Osteocyte (in vitro differentiated cells): ENCODE data around the gene TTC28. TPM values are rescaled to one million over a fixed set of nuclear protein-coding genes. Genes with fewer than 3 reads are reported as not detected.
"Not testable (repeated sequence)": the region's sequence is repeated elsewhere in the genome, so short reads cannot be mapped to it uniquely, and the experiment has no call there.

ENCODE experiments used
- DNase-seq: peaks from one replicate; pipeline ENCODE4 v3.0.0; 2021; ENCODE audit warnings: mixed read lengths; ENCODE audit not compliant: unreplicated experiment; ENCODE audit errors: extremely low spot score
- H3K27ac Mint-ChIP-seq: one replicate; pipeline ENCODE4 v1.8.0; 2021; ENCODE audit warnings: mild to moderate bottlenecking, mixed read lengths; ENCODE audit not compliant: unreplicated experiment
- H3K27me3 Mint-ChIP-seq: one replicate; pipeline ENCODE4 v1.8.0; 2021; ENCODE audit warnings: mixed read lengths; ENCODE audit not compliant: unreplicated experiment
- H3K36me3 Mint-ChIP-seq: one replicate; pipeline ENCODE4 v1.8.0; 2021; ENCODE audit warnings: mixed read lengths; ENCODE audit not compliant: unreplicated experiment
- H3K4me1 Mint-ChIP-seq: one replicate; pipeline ENCODE4 v1.8.0; 2021; ENCODE audit warnings: mixed read lengths; ENCODE audit not compliant: unreplicated experiment
- H3K4me3 Mint-ChIP-seq: one replicate; pipeline ENCODE4 v1.8.0; 2021; ENCODE audit warnings: mild to moderate bottlenecking, moderate library complexity, mixed read lengths; ENCODE audit not compliant: unreplicated experiment
- H3K9me3 Mint-ChIP-seq: one replicate; pipeline ENCODE4 v1.8.0; 2021; ENCODE audit warnings: mixed read lengths; ENCODE audit not compliant: unreplicated experiment
- CTCF ChIP-seq: fragments of 200-600 bp; sonication (generic); IDR thresholded peaks from 2 replicates; pipeline ENCODE4 v1.5.0; 2021; ENCODE audit warnings: antibody characterized with exemption, mild to moderate bottlenecking, moderate library complexity
- total RNA-seq: library from RNA; stranded (reverse); gene quantifications from 2 replicates; pipeline ENCODE4 v1.2.1, GENCODE V29; 2021

The TTC28 gene
- total RNA-seq, 1 donor from 2014 or later = 70.3 TPM

- Mint-ChIP-seq H3K9me3 (peaks cover 3% of the 10 kb centered on the region), H3K27ac (no peak overlapping the region), H3K4me3 (no peak overlapping the region), H3K4me1 (peaks cover 13% of the 10 kb centered on the region), H3K36me3 (no peaks in the 10 kb centered on the region), H3K27me3 (no peaks in the 10 kb centered on the region)
- DNase-seq = no peak
- no peak for TF ChIP-seq CTCF
These were observed 215.5 kb downstream of the TTC28 start for GRCh38 chr22:28464127-28464526.

DNA sequence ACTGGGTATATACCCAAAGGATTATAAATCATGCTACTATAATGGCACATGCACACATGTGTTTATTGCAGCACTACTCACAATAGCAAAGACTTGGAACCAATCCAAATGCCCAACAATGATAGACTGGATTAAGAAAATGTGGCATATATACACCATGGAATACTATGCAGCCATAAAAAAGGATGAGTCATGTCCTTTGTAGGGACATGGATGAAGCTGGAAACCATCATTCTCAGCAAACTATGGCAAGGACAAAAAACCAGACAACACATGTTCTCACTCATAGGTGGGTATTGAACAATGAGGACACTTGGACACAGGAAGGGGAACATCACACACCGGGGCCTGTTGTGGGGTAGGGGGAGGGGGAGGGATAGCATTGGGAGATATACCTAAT is 216.2 kb downstream of the TTC28 start:
- not testable (repeated sequence) for H3K27me3 Mint-ChIP-seq, H3K36me3 Mint-ChIP-seq, H3K27ac Mint-ChIP-seq, DNase-seq, H3K9me3 Mint-ChIP-seq, H3K4me3 Mint-ChIP-seq
- peaks cover 13% of the 10 kb centered on the region for H3K4me1 Mint-ChIP-seq

DNA sequence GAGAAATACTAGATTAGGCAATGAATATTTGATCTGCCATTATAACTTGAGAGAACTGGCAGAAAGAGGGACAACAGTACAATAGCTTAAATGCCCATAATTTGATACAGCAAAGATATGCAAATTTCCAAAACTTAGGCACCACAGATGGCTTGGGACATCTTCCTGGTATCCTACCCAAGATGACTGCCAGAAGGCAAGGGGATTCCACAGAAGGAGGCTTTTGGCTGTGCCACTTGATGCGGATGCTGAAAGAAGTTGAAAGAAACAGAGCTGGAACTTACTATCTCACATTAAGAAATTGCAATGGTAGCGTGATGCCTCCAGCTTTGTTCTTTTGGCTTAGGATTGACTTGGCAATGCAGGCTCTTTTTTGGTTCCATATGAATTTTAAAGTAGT is 216.7 kb downstream of the TTC28 start:
- no peak for DNase-seq
- Mint-ChIP-seq H3K9me3 (peaks cover 3% of the 10 kb centered on the region), H3K36me3 (no peaks in the 10 kb centered on the region), H3K4me1 (peaks cover 8% of the 10 kb centered on the region), H3K27ac (no peak overlapping the region), H3K4me3 (no peak overlapping the region), H3K27me3 (no peaks in the 10 kb centered on the region)
- TF ChIP-seq CTCF = no peak

GRCh38 chr22:28462041-28462440 is 217.6 kb downstream of the TTC28 start:
- Mint-ChIP-seq H3K27me3 (no peaks in the 10 kb centered on the region), H3K36me3 (no peaks in the 10 kb centered on the region), H3K9me3 (peaks cover 3% of the 10 kb centered on the region), H3K4me3 (no peak overlapping the region), H3K4me1 (peaks cover 8% of the 10 kb centered on the region), H3K27ac (no peak overlapping the region)
- no peak for TF ChIP-seq CTCF
- no peak for DNase-seq

- H3K9me3 Mint-ChIP-seq = no peaks in the 10 kb centered on the region
- H3K27ac Mint-ChIP-seq = no peak overlapping the region
These were observed 225.1 kb downstream of the TTC28 start for GRCh38 chr22:28454431-28455064.

More at GRCh38 chr22:28454431-28455064, 225.1 kb downstream of the TTC28 start:
- no peak for DNase-seq
- H3K36me3 Mint-ChIP-seq = peaks cover 4% of the 10 kb centered on the region
- H3K27me3 Mint-ChIP-seq = no peaks in the 10 kb centered on the region
- H3K4me1 Mint-ChIP-seq = peaks cover 7% of the 10 kb centered on the region
- no peak overlapping the region for H3K4me3 Mint-ChIP-seq
- TF ChIP-seq CTCF = no peak
